Natural killer cell (primary cell): ENCODE data around the gene CDH2. TPM values are rescaled to one million over a fixed set of nuclear protein-coding genes. Genes with fewer than 3 reads are reported as not detected.

ENCODE experiments used
- ATAC-seq, 3 donors: fragments of 150-1000 bp in 2 of 3; fragments of 200-7000 bp in 1 of 3; cut with Tn5 transposase; 1 replicate in 1 of 3; 2 replicates in 2 of 3; pipeline ENCODE4 v1.10.0; 2021; ENCODE audit warnings: mild to moderate bottlenecking in 2 of 3, moderate library complexity in 2 of 3
- DNase-seq, 2 donors: peaks; one replicate each; pipeline versions ENCODE4 v3.0.0 to v3.0.0-alpha.2; 2013 to 2021; ENCODE audit warnings: mixed read lengths in 1 of 2
- H3K27ac ChIP-seq: one replicate; pipeline ENCODE4 v1.5.1; 2013; ENCODE audit warnings: mild to moderate bottlenecking, low read length
- H3K27me3 ChIP-seq: one replicate; pipeline ENCODE4 v1.6.1; 2013; ENCODE audit warnings: low read length; ENCODE audit not compliant: control insufficient read depth, insufficient read depth
- H3K36me3 ChIP-seq: one replicate; pipeline ENCODE4 v1.6.1; 2013; ENCODE audit warnings: low read length; ENCODE audit not compliant: control insufficient read depth, insufficient read depth
- H3K4me1 ChIP-seq: one replicate; pipeline ENCODE4 v1.6.1; 2013; ENCODE audit warnings: low read length; ENCODE audit not compliant: control insufficient read depth, insufficient read depth
- H3K4me3 ChIP-seq: one replicate; pipeline ENCODE4 v1.5.1; 2013; ENCODE audit warnings: low read length
- H3K9me3 ChIP-seq: one replicate; pipeline ENCODE4 v1.6.1; 2013; ENCODE audit warnings: low read length; ENCODE audit not compliant: control insufficient read depth, insufficient read depth
- H3K27ac Mint-ChIP-seq, 2 donors: one replicate each; pipeline ENCODE4 v1.8.0; 2022; ENCODE audit warnings: mild to moderate bottlenecking in 2 of 2, mixed read lengths in 2 of 2, moderate library complexity in 1 of 2
- H3K27me3 Mint-ChIP-seq, 2 donors: one replicate each; pipeline ENCODE4 v1.8.0; 2022; ENCODE audit warnings: low read depth in 2 of 2, mixed read lengths in 2 of 2
- H3K36me3 Mint-ChIP-seq: one replicate; pipeline ENCODE4 v1.8.0; 2022; ENCODE audit warnings: mixed read lengths
- H3K4me1 Mint-ChIP-seq, 2 donors: one replicate each; pipeline ENCODE4 v1.8.0; 2022; ENCODE audit warnings: mixed read lengths in 2 of 2
- H3K4me3 Mint-ChIP-seq: one replicate; pipeline ENCODE4 v1.8.0; 2022; ENCODE audit warnings: mild to moderate bottlenecking, moderate library complexity, mixed read lengths
- H3K9me3 Mint-ChIP-seq, 2 donors: one replicate each; pipeline ENCODE4 v1.8.0; 2022; ENCODE audit warnings: mixed read lengths in 2 of 2
- WGBS: methylation state at CpG from one replicate; pipeline ENCODE4 v1.1.7; 2013; ENCODE audit warnings: missing lambda C conversion rate; ENCODE audit not compliant: insufficient coverage; 5-methylcytosine and 5-hydroxymethylcytosine counted together
- intact Hi-C: fragments of 100-400 bp; cut with micrococcal nuclease; formaldehyde crosslinking; loops from one replicate; pipeline ENCODE4 v1.14.2; 2022
- total RNA-seq, 4 donors: library from RNA; stranded (reverse); fragments of 120-200 nt in 1 of 4; gene quantifications; one replicate each; pipeline versions ENCODE4 v1.2.3 to v1.2.4, GENCODE V29; 2013 to 2022
- TF ChIP-seq, protein P1 (sequence below): fragments of 200-600 bp; IDR thresholded peaks from one replicate; pipeline ENCODE4 v1.8.0; 2022; ENCODE audit warnings: antibody characterized with exemption

CDH2 gene
- total RNA-seq, 3 donors from 2014 or later (not counting 1 experiment from before 2014, with no cell fraction given): 0.09 to 0.35 (median 0.26) TPM

DNA sequence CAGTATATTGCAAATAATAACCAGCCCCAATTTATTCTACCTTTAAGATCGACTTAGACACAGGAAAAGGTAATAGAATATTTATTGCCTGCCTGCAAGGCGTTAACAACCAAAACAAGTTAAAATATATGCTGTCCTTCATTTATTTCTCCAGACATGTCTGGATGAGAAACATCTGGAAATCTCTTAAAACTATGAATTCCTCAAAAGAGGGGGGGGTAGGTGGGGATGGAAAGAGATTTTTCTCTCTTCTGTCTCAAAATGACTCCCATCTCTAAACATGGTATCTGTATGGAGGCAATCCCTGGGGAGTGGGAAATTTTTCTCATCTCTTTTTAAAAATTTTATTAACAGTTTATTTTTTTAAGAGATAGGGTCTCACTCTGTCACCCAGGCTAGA, 113.0 kb downstream of the CDH2 start:
- no peaks in the 10 kb centered on the region for H3K36me3 ChIP-seq
- H3K4me3 ChIP-seq: no peak overlapping the region
- intact Hi-C loops: no loop called here

GRCh38 chr18:28063271-28063761, 113.6 kb downstream of the CDH2 start:
- intact Hi-C loops: no loop called here
- DNase-seq (no peak), ATAC-seq (no peak)
- H3K27ac Mint-ChIP-seq: no peak overlapping the region
- no peaks in the 10 kb centered on the region for H3K27me3 Mint-ChIP-seq
- Histone ChIP-seq H3K4me3 (no peak overlapping the region), H3K27me3 (no peaks in the 10 kb centered on the region), H3K4me1 (no peaks in the 10 kb centered on the region), H3K36me3 (no peaks in the 10 kb centered on the region), H3K27ac (no peak overlapping the region), H3K9me3 (no peaks in the 10 kb centered on the region)
- no peak overlapping the region for H3K4me3 Mint-ChIP-seq
- TF ChIP-seq, protein P1, sequence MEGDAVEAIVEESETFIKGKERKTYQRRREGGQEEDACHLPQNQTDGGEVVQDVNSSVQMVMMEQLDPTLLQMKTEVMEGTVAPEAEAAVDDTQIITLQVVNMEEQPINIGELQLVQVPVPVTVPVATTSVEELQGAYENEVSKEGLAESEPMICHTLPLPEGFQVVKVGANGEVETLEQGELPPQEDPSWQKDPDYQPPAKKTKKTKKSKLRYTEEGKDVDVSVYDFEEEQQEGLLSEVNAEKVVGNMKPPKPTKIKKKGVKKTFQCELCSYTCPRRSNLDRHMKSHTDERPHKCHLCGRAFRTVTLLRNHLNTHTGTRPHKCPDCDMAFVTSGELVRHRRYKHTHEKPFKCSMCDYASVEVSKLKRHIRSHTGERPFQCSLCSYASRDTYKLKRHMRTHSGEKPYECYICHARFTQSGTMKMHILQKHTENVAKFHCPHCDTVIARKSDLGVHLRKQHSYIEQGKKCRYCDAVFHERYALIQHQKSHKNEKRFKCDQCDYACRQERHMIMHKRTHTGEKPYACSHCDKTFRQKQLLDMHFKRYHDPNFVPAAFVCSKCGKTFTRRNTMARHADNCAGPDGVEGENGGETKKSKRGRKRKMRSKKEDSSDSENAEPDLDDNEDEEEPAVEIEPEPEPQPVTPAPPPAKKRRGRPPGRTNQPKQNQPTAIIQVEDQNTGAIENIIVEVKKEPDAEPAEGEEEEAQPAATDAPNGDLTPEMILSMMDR: no peak
- H3K4me1 Mint-ChIP-seq: no peaks in the 10 kb centered on the region
- peaks cover 5 to 10% of the 10 kb centered on the region in 2 donors for H3K9me3 Mint-ChIP-seq
- no peaks in the 10 kb centered on the region for H3K36me3 Mint-ChIP-seq
- 100% methylated on average over 1 of the region's 2 CpGs for WGBS

More for the DNA sequence above, 113.0 kb downstream of the CDH2 start:
- TF ChIP-seq, protein P1: no peak
- Mint-ChIP-seq H3K4me1 (no peaks in the 10 kb centered on the region), H3K9me3 (peaks cover 5 to 10% of the 10 kb centered on the region in 2 donors), H3K27me3 (no peaks in the 10 kb centered on the region), H3K36me3 (no peaks in the 10 kb centered on the region), H3K4me3 (no peak overlapping the region), H3K27ac (no peak overlapping the region)
- no peaks in the 10 kb centered on the region for H3K27me3 ChIP-seq
- no peaks in the 10 kb centered on the region for H3K4me1 ChIP-seq
- ATAC-seq (no peak), DNase-seq (no peak)
- no peak overlapping the region for H3K27ac ChIP-seq
- 100% methylated on average over 2 of the region's 2 CpGs for WGBS
- no peaks in the 10 kb centered on the region for H3K9me3 ChIP-seq

- Histone ChIP-seq H3K27ac (no peak overlapping the region), H3K36me3 (no peaks in the 10 kb centered on the region), H3K9me3 (no peaks in the 10 kb centered on the region), H3K4me1 (no peaks in the 10 kb centered on the region), H3K27me3 (no peaks in the 10 kb centered on the region), H3K4me3 (no peak overlapping the region)
- Mint-ChIP-seq H3K36me3 (no peaks in the 10 kb centered on the region), H3K27ac (no peak overlapping the region), H3K4me3 (no peak overlapping the region), H3K27me3 (no peaks in the 10 kb centered on the region), H3K9me3 (peaks cover 3 to 8% of the 10 kb centered on the region in 2 donors), H3K4me1 (no peaks in the 10 kb centered on the region)
- TF ChIP-seq, protein P1: no peak
- ATAC-seq (no peak), DNase-seq (no peak)
- 90% methylated on average over 4 of the region's 4 CpGs for WGBS
- intact Hi-C loops: no loop called here
Measured at GRCh38 chr18:28062443-28062842, 114.5 kb downstream of the CDH2 start.

DNA sequence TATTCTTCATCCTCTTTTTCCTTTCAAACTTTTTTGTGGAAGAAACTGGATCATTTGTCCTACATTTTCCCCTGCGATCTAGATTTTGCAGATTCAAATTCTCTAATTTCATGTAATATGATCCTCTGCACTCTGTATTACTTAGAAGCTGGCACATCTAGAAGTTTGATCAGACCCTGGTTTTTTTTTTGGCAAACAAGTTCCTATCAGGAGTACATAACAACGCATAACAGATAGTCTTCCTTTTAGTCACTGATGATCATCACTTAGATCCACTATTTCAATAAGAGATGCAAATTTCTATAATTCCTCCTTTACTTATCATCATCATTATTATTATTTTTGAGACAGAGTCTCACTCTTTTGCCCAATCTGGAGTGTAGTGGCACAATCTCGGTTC, 117.1 kb downstream of the CDH2 start:
- Mint-ChIP-seq H3K27ac (no peak overlapping the region), H3K27me3 (no peaks in the 10 kb centered on the region), H3K36me3 (no peaks in the 10 kb centered on the region), H3K4me3 (no peak overlapping the region), H3K4me1 (no peaks in the 10 kb centered on the region), H3K9me3 (peaks cover 3 to 6% of the 10 kb centered on the region in 2 donors)
- Histone ChIP-seq H3K27ac (no peak overlapping the region), H3K27me3 (no peaks in the 10 kb centered on the region), H3K4me3 (no peak overlapping the region), H3K9me3 (no peaks in the 10 kb centered on the region), H3K36me3 (no peaks in the 10 kb centered on the region), H3K4me1 (no peaks in the 10 kb centered on the region)
- TF ChIP-seq, protein P1: no peak
- intact Hi-C loops: no loop called here
- 90% methylated on average over 3 of the region's 3 CpGs for WGBS
- DNase-seq (no peak), ATAC-seq (no peak)
